LNCaP clone FGC (cell line): ENCODE measurements around the gene HSD17B1.

Source experiments
- DNase-seq: peaks from one replicate; pipeline ENCODE4 v3.0.0-alpha.2; 2011; ENCODE audit warnings: low read depth
- H3K4me3 ChIP-seq: 2 replicates; pipeline ENCODE4 v1.5.1; 2011; ENCODE audit warnings: mild to moderate bottlenecking, low read depth, low read length, control low read depth
- CTCF ChIP-seq: IDR thresholded peaks from 2 replicates; pipeline ENCODE4 v1.5.1; 2012; ENCODE audit warnings: mild to moderate bottlenecking; ENCODE audit not compliant: control insufficient read depth, insufficient read depth; ENCODE audit errors: extremely low read depth

Gene HSD17B1

GRCh38 chr17:42585353-42585752 lies 32.6 kb downstream of the HSD17B1 start:
- no peak for TF ChIP-seq CTCF
- H3K4me3 ChIP-seq = no peak overlapping the region
- no peak for DNase-seq

- TF ChIP-seq CTCF = no peak
- H3K4me3 ChIP-seq = no peak overlapping the region
- DNase-seq = no peak
These were observed 33.9 kb downstream of the HSD17B1 start for GRCh38 chr17:42586514-42587230.

- no peak for TF ChIP-seq CTCF
These were observed 38.2 kb downstream of the HSD17B1 start for GRCh38 chr17:42590886-42591285.

GRCh38 chr17:42591411-42591810 lies 38.7 kb downstream of the HSD17B1 start:
- DNase-seq = no peak
- no peak overlapping the region for H3K4me3 ChIP-seq
- TF ChIP-seq CTCF = no peak

More at GRCh38 chr17:42590886-42591285, 38.2 kb downstream of the HSD17B1 start:
- no peak for DNase-seq
- no peak overlapping the region for H3K4me3 ChIP-seq

GRCh38 chr17:42596386-42596785 lies 43.7 kb downstream of the HSD17B1 start:
- TF ChIP-seq CTCF = no peak
- DNase-seq = no peak
- H3K4me3 ChIP-seq = no peak overlapping the region

- DNase-seq = no peak
- H3K4me3 ChIP-seq = no peak overlapping the region
- TF ChIP-seq CTCF = no peak
These were observed 46.2 kb downstream of the HSD17B1 start for GRCh38 chr17:42598905-42599304.

- TF ChIP-seq CTCF = no peak
- H3K4me3 ChIP-seq = no peak overlapping the region
- DNase-seq = no peak
These were observed 50.6 kb downstream of the HSD17B1 start for GRCh38 chr17:42603318-42603717.
